Measurements from ENCODE around the gene SSTR3. TPM values are rescaled to one million over a fixed set of nuclear protein-coding genes. Genes with fewer than 3 reads are reported as not detected.

SSTR3 gene
- polyA plus RNA-seq, 1 donor from 2014 or later = not detected

DNA sequence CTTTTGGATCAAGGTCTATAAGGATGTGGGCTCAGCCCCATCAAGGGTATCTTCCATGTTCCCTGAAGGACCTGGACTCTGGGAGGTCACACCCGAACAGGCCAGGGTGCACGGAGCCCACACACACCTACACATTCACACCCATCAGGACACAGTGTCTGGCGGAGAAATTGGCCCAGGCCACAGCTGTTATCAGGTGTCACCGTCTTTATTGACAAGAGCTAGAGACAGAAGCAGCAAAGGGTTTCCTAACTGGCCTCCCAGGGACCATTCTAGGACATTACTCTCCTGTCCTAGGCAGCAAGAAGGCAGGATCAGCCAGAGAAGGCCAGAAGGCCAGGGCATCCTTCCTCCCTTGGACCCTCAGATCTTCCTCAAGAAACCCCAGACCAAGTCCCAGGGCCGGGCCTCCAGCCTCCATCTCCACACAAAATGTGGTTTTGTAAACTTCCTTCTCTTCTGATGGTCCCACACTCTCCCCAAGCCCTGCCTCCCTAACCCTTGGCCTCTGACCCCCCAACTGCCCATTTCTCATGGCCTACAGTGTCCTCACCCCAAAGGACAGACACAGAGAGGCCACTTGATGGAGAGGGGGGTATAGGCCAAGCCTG is 8.1 kb downstream of the SSTR3 start (continued):
- no peak for TF ChIP-seq POLR2AphosphoS5 (IDR thresholded peaks at IDR 0.05)

DNA sequence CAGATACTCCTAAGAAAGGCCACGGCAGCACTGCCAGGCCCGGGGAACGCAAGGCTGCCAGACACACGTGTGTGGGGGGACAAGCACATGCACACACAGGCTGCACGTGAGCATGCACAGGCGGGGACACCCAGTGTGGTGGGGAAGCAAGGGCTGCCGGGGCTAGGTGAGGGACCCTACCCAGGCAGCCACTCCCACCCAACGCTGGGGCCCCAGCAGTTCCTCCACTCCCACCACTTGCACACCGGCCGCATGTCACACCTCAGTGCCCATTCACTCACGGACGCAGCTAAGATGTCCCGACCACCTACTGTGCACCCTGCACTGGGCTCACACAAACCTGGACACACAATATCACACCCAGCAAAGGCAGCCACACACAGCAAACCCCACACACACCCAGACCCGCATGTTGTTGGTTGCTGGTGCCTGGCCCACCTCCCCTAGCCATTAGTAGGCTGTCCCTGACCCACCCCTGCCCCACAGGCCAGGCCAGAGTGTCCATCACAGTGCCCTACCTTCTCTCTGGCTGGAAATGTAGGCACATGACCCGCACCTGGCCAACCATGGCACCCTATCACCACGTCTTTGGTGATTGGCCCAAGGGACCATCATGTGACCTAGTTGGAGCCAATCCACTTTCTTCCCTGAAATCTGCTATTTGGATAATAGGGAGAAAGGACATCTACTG is 8.8 kb downstream of the SSTR3 start:
- no peak overlapping the region for H3K9ac ChIP-seq (ENCODE audit: low read length)
- no peaks in the 10 kb centered on the region for H3K36me3 ChIP-seq (ENCODE audit: insufficient read depth, low read length)
- H4K20me1 ChIP-seq (ENCODE audit: insufficient read depth) = no peaks in the 10 kb centered on the region
- H3K4me2 ChIP-seq (ENCODE audit: low read length) = no peak overlapping the region
- no peak overlapping the region for H2AFZ ChIP-seq (ENCODE audit: low read depth, low read length)
- no peak for TF ChIP-seq MXI1 (conservative IDR thresholded peaks at IDR 0.05; ENCODE audit: poor library complexity, severe bottlenecking)
- TF ChIP-seq, protein P1, sequence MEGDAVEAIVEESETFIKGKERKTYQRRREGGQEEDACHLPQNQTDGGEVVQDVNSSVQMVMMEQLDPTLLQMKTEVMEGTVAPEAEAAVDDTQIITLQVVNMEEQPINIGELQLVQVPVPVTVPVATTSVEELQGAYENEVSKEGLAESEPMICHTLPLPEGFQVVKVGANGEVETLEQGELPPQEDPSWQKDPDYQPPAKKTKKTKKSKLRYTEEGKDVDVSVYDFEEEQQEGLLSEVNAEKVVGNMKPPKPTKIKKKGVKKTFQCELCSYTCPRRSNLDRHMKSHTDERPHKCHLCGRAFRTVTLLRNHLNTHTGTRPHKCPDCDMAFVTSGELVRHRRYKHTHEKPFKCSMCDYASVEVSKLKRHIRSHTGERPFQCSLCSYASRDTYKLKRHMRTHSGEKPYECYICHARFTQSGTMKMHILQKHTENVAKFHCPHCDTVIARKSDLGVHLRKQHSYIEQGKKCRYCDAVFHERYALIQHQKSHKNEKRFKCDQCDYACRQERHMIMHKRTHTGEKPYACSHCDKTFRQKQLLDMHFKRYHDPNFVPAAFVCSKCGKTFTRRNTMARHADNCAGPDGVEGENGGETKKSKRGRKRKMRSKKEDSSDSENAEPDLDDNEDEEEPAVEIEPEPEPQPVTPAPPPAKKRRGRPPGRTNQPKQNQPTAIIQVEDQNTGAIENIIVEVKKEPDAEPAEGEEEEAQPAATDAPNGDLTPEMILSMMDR (IDR thresholded peaks at IDR 0.05; ENCODE audit: poor library complexity, severe bottlenecking) = no peak
- TF ChIP-seq EZH2 (IDR thresholded peaks at IDR 0.05; ENCODE audit: borderline replicate concordance, insufficient read depth, low read length, poor library complexity, severe bottlenecking) = no peak
- TF ChIP-seq EP300 (conservative IDR thresholded peaks at IDR 0.05; ENCODE audit: poor library complexity, severe bottlenecking) = no peak
- TF ChIP-seq, protein P2, sequence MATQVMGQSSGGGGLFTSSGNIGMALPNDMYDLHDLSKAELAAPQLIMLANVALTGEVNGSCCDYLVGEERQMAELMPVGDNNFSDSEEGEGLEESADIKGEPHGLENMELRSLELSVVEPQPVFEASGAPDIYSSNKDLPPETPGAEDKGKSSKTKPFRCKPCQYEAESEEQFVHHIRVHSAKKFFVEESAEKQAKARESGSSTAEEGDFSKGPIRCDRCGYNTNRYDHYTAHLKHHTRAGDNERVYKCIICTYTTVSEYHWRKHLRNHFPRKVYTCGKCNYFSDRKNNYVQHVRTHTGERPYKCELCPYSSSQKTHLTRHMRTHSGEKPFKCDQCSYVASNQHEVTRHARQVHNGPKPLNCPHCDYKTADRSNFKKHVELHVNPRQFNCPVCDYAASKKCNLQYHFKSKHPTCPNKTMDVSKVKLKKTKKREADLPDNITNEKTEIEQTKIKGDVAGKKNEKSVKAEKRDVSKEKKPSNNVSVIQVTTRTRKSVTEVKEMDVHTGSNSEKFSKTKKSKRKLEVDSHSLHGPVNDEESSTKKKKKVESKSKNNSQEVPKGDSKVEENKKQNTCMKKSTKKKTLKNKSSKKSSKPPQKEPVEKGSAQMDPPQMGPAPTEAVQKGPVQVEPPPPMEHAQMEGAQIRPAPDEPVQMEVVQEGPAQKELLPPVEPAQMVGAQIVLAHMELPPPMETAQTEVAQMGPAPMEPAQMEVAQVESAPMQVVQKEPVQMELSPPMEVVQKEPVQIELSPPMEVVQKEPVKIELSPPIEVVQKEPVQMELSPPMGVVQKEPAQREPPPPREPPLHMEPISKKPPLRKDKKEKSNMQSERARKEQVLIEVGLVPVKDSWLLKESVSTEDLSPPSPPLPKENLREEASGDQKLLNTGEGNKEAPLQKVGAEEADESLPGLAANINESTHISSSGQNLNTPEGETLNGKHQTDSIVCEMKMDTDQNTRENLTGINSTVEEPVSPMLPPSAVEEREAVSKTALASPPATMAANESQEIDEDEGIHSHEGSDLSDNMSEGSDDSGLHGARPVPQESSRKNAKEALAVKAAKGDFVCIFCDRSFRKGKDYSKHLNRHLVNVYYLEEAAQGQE (IDR thresholded peaks at IDR 0.05; ENCODE audit: borderline replicate concordance) = no peak
- TF ChIP-seq POLR2AphosphoS5 (IDR thresholded peaks at IDR 0.05) = no peak
- TF ChIP-seq SMC3 (conservative IDR thresholded peaks at IDR 0.05; ENCODE audit: poor library complexity) = no peak
- TF ChIP-seq RAD21 (conservative IDR thresholded peaks at IDR 0.05) = no peak
- TF ChIP-seq TAF1 (IDR thresholded peaks at IDR 0.05; ENCODE audit: low read depth) = no peak
- no peaks in the 10 kb centered on the region for H3K79me2 ChIP-seq (replicated peaks; ENCODE audit: insufficient read depth, low read length)
- no peaks in the 10 kb centered on the region for H3F3A ChIP-seq (ENCODE audit: insufficient read depth, low read length, poor library complexity, severe bottlenecking)
- H3K27me3 ChIP-seq (ENCODE audit: insufficient read depth, low read depth, low read length) = no peaks in the 10 kb centered on the region
- no peak overlapping the region for H3K4me3 ChIP-seq (ENCODE audit: low read length)
- no peak overlapping the region for H3K27ac ChIP-seq (ENCODE audit: low read length)
- no peaks in the 10 kb centered on the region for H3K9me3 ChIP-seq (ENCODE audit: low read length)
- H3K9me2 ChIP-seq (ENCODE audit: insufficient read depth, low read length) = no peaks in the 10 kb centered on the region

DNA sequence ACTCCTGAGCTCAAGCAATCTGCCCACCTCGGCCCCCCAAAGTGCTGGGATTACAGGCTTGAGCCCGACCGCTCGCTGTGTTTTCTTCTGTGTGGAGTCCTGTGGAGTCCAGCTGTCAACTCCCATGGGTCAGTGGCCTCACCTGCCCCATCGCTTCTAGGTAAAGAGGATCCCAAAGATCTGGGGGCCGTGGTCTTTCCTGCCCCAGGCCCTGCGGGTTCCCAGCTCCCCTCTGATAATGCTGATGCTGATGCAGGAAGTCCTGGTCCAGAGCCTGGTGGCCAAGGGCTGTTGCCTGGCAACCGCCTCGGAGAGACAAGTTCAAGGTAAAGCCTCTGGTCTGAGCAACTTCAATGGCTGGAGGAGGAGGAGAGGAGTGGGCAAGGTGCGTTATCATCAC is 9.6 kb downstream of the SSTR3 start:
- H3F3A ChIP-seq (ENCODE audit: insufficient read depth, low read length, poor library complexity, severe bottlenecking) = no peaks in the 10 kb centered on the region
- no peaks in the 10 kb centered on the region for H4K20me1 ChIP-seq (ENCODE audit: insufficient read depth)
- no peak overlapping the region for H3K4me2 ChIP-seq (ENCODE audit: low read length)
- no peak overlapping the region for H2AFZ ChIP-seq (ENCODE audit: low read depth, low read length)
- TF ChIP-seq EZH2 (IDR thresholded peaks at IDR 0.05; ENCODE audit: borderline replicate concordance, insufficient read depth, low read length, poor library complexity, severe bottlenecking) = no peak
- no peak for TF ChIP-seq TAF1 (IDR thresholded peaks at IDR 0.05; ENCODE audit: low read depth)
- no peak overlapping the region for H3K4me3 ChIP-seq (ENCODE audit: low read length)
- H3K36me3 ChIP-seq (ENCODE audit: insufficient read depth, low read length) = no peaks in the 10 kb centered on the region
- no peaks in the 10 kb centered on the region for H3K27me3 ChIP-seq (ENCODE audit: insufficient read depth, low read depth, low read length)
- H3K79me2 ChIP-seq (replicated peaks; ENCODE audit: insufficient read depth, low read length) = no peaks in the 10 kb centered on the region
- peak overlapping the region; percentile 28 for H3K27ac ChIP-seq (ENCODE audit: low read length)
- no peak overlapping the region for H3K9ac ChIP-seq (ENCODE audit: low read length)
- H3K9me3 ChIP-seq (ENCODE audit: low read length) = no peaks in the 10 kb centered on the region
- no peaks in the 10 kb centered on the region for H3K9me2 ChIP-seq (ENCODE audit: insufficient read depth, low read length)

All from neural cell (in vitro differentiated cells).